ENCODE data around the gene TP53RK. TPM values are rescaled to one million over a fixed set of nuclear protein-coding genes. Genes with fewer than 3 reads are reported as not detected.

TP53RK gene
- total and polyA plus RNA-seq, 2 donors, result 13.1 to 22.9 TPM

DNA sequence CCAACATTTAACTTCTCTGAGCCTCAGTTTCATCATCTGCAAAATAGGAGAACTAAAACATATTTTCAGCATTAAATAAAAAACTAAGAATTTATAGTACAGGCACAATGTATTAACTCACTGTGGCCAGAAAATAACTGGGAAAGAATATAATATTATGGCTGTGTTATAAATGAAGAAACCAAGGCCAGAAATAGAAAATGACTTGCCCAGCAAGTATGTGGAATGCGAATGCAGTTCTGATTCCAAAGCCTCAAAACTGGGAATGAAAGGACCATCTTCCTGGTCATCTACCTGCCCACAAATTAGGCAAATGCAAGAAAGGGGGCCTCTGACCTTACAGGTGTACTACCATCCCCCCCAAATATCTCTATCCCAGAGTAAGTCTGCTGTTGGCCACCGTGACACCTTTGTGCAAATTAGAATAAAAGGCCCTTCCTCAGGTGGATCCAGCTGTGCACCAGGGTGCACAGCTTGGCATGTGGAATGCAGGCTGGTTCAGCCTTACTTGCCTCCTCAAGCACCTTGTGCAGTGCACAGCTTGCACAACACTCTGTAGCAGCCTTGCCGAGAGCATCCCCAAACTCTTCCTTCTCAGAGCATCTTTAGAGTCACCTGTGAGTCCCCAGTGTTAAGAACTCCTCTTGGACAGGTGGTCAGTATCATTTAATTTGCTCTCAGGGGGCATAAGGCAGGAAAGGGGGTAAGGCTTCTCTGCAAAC lies 42.4 kb downstream of the TP53RK start:
- H3K27ac ChIP-seq (ENCODE audit: low read depth in 1 of 2, low read length in 1 of 2), result no peak overlapping the region
- WGBS, result 94% methylated on average over 3 of the region's 3 CpGs
- no peak overlapping the region for H3K4me3 ChIP-seq (ENCODE audit: low read length in 2 of 2)
- no peak for DNase-seq (ENCODE audit: low read depth in 6 of 9, low spot score in 9 of 9)
- H3K9me3 ChIP-seq (ENCODE audit: control insufficient read depth in 2 of 2, insufficient read depth in 1 of 2, low read length in 1 of 2), result no peaks in the 10 kb centered on the region
- H3K27me3 ChIP-seq (ENCODE audit: control insufficient read depth in 2 of 2, insufficient read depth in 1 of 2, low read length in 1 of 2), result peaks cover 11 to 30% of the 10 kb centered on the region in 2 donors
- H3K36me3 ChIP-seq (ENCODE audit: control insufficient read depth in 2 of 2, insufficient read depth in 2 of 2, low read length in 1 of 2), result no peaks in the 10 kb centered on the region
- H3K4me1 ChIP-seq (ENCODE audit: control insufficient read depth in 2 of 2, insufficient read depth in 2 of 2, low read length in 2 of 2), result no peaks in the 10 kb centered on the region

DNA sequence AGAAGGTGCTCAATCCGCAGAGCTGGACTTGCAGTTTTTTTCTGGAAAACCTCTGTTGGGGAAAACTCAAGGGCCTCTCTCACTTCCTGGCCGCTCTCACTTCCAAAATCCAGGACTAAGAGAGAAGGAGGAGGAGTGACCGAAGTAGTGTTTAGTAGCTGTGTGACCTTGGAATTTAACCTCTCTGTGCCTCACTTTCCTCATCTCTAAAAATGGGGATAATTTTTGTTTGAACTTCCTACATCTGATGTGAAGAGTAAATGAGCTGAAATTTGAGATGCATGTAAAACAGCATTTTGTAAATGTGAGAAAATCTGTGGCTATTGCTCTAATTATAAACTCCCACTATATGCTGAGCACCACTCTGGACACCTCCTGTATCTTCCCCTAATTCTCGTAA lies 43.1 kb downstream of the TP53RK start:
- Histone ChIP-seq H3K36me3 (ENCODE audit: control insufficient read depth in 2 of 2, insufficient read depth in 2 of 2, low read length in 1 of 2) (no peaks in the 10 kb centered on the region), H3K4me1 (ENCODE audit: control insufficient read depth in 2 of 2, insufficient read depth in 2 of 2, low read length in 2 of 2) (no peaks in the 10 kb centered on the region), H3K4me3 (ENCODE audit: low read length in 2 of 2) (no peak overlapping the region), H3K27ac (ENCODE audit: low read depth in 1 of 2, low read length in 1 of 2) (no peak overlapping the region), H3K9me3 (ENCODE audit: control insufficient read depth in 2 of 2, insufficient read depth in 1 of 2, low read length in 1 of 2) (no peaks in the 10 kb centered on the region), H3K27me3 (ENCODE audit: control insufficient read depth in 2 of 2, insufficient read depth in 1 of 2, low read length in 1 of 2) (peaks cover 7 to 24% of the 10 kb centered on the region in 2 donors)
- WGBS, result 90% methylated on average over 4 of the region's 4 CpGs
- no peak for DNase-seq (ENCODE audit: low read depth in 6 of 9, low spot score in 9 of 9)

DNA sequence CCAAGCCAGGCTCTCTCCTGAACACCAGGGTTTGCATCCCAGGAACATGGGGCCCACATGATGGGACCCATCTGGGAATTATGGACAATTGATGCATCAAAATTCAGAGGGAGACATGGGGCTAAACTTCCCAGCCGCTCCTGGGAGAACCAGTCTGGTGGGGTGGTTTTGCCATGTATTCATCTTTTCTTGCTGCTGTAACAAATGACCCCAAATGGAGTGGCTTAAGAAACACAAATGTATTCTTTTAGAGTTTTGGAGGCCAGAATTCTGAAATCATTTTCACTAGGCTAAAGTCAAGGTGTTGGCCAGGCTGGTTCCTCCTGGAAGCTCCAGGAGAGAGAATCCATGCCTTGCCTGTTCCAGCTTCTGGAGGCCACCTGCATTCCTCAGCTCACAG lies 44.5 kb downstream of the TP53RK start:
- WGBS, result 93% methylated on average over 1 of the region's 1 CpG
- H3K9me3 ChIP-seq (ENCODE audit: control insufficient read depth in 2 of 2, insufficient read depth in 1 of 2, low read length in 1 of 2), result no peaks in the 10 kb centered on the region
- H3K27ac ChIP-seq (ENCODE audit: low read depth in 1 of 2, low read length in 1 of 2), result no peak overlapping the region
- no peak for DNase-seq (ENCODE audit: low read depth in 6 of 9, low spot score in 9 of 9)
- H3K4me1 ChIP-seq (ENCODE audit: control insufficient read depth in 2 of 2, insufficient read depth in 2 of 2, low read length in 2 of 2), result no peaks in the 10 kb centered on the region
- H3K27me3 ChIP-seq (ENCODE audit: control insufficient read depth in 2 of 2, insufficient read depth in 1 of 2, low read length in 1 of 2), result peaks cover 0 to 10% of the 10 kb centered on the region in 2 donors
- H3K36me3 ChIP-seq (ENCODE audit: control insufficient read depth in 2 of 2, insufficient read depth in 2 of 2, low read length in 1 of 2), result no peaks in the 10 kb centered on the region
- no peak overlapping the region for H3K4me3 ChIP-seq (ENCODE audit: low read length in 2 of 2)

DNA sequence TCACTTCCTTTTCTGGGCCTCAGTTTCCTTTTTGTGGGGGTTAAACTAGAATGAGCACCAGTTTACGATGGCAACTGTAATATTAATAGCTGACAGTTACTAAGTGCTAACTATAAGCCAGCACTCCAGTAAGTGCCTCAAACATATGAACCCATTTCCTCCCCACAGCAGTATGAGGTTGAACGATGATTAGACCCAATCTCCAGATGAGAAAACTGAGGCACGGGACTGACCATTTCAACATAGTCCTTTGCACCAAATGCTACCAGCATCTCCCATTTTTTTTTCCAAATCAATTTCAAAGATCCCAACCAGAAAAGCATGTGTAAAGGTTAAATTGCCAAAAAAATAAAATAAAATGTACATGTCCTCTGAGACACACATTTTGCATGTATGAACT lies 45.1 kb downstream of the TP53RK start:
- DNase-seq (ENCODE audit: low read depth in 6 of 9, low spot score in 9 of 9), result no peak
- WGBS, result 96% methylated on average over 3 of the region's 3 CpGs
- no peaks in the 10 kb centered on the region for H3K9me3 ChIP-seq (ENCODE audit: control insufficient read depth in 2 of 2, insufficient read depth in 1 of 2, low read length in 1 of 2)
- no peaks in the 10 kb centered on the region for H3K4me1 ChIP-seq (ENCODE audit: control insufficient read depth in 2 of 2, insufficient read depth in 2 of 2, low read length in 2 of 2)
- no peaks in the 10 kb centered on the region for H3K36me3 ChIP-seq (ENCODE audit: control insufficient read depth in 2 of 2, insufficient read depth in 2 of 2, low read length in 1 of 2)
- H3K4me3 ChIP-seq (ENCODE audit: low read length in 2 of 2), result no peak overlapping the region
- no peak overlapping the region for H3K27ac ChIP-seq (ENCODE audit: low read depth in 1 of 2, low read length in 1 of 2)
- peaks cover 0 to 5% of the 10 kb centered on the region in 2 donors for H3K27me3 ChIP-seq (ENCODE audit: control insufficient read depth in 2 of 2, insufficient read depth in 1 of 2, low read length in 1 of 2)

DNA sequence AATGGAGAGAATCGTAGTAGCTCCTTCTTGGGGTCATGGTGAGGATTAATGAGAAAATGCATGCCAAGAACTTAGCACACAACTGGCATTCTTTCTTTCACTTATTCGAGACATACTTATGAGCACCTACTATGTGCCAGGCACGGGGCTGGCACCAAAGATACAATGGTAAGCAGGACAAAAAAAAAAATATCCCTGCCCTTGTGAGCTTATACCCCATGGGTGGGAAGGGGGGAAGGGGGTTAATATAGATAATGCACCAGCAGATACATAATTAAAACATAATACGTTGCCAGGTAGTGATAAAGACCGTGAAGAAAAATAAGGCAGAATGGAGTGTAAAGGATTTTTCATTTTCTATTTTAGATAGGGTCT lies 46.3 kb downstream of the TP53RK start:
- WGBS, result 74% methylated on average over 5 of the region's 5 CpGs
- no peak overlapping the region for H3K4me3 ChIP-seq (ENCODE audit: low read length in 2 of 2)

DNA sequence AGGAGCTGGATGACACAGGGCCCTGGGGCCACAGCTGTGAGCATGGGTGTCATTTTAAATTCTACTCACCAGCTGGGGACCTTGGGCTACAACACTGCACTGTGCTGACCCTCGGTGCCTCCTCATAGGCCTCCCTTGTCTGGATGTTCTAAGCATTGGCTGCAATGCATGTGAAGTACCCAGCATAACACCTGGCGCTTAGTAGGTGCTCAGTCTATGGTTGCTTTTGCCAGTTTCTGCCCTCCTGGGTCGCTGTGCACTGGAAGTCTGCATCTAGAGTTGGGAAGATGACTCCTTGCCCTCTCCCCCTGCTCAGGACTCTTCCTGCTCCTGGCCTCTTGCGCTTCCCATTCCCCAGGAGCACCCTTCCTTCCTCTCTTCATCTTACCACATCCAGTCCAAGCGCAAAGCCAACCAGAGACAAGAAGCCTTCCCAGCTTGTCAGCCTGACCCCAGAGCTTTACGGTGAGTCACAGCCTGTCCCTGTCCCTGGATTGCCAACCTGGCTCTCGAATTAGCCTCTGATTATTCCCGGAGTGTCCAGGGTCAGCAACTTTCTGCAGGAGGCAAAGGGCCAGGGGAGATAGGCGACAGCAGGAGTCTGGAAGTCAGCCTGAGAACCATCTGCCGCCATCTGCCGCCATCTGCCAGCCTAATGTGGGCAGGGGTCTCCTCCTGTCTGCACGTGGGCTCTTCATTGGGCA lies 46.8 kb downstream of the TP53RK start:
- Histone ChIP-seq H3K9me3 (ENCODE audit: control insufficient read depth in 2 of 2, insufficient read depth in 1 of 2, low read length in 1 of 2) (no peaks in the 10 kb centered on the region), H3K4me3 (ENCODE audit: low read length in 2 of 2) (no peak overlapping the region), H3K27me3 (ENCODE audit: control insufficient read depth in 2 of 2, insufficient read depth in 1 of 2, low read length in 1 of 2) (no peaks in the 10 kb centered on the region), H3K4me1 (ENCODE audit: control insufficient read depth in 2 of 2, insufficient read depth in 2 of 2, low read length in 2 of 2) (no peaks in the 10 kb centered on the region), H3K27ac (ENCODE audit: low read depth in 1 of 2, low read length in 1 of 2) (no peak overlapping the region), H3K36me3 (ENCODE audit: control insufficient read depth in 2 of 2, insufficient read depth in 2 of 2, low read length in 1 of 2) (no peaks in the 10 kb centered on the region)
- no peak for DNase-seq (ENCODE audit: low read depth in 6 of 9, low spot score in 9 of 9)
- 92% methylated on average over 12 of the region's 12 CpGs for WGBS

More for the DNA sequence above, 46.3 kb downstream of the TP53RK start:
- H3K9me3 ChIP-seq (ENCODE audit: control insufficient read depth in 2 of 2, insufficient read depth in 1 of 2, low read length in 1 of 2), result no peaks in the 10 kb centered on the region
- H3K36me3 ChIP-seq (ENCODE audit: control insufficient read depth in 2 of 2, insufficient read depth in 2 of 2, low read length in 1 of 2), result no peaks in the 10 kb centered on the region
- no peaks in the 10 kb centered on the region for H3K27me3 ChIP-seq (ENCODE audit: control insufficient read depth in 2 of 2, insufficient read depth in 1 of 2, low read length in 1 of 2)
- H3K27ac ChIP-seq (ENCODE audit: low read depth in 1 of 2, low read length in 1 of 2), result no peak overlapping the region
- no peaks in the 10 kb centered on the region for H3K4me1 ChIP-seq (ENCODE audit: control insufficient read depth in 2 of 2, insufficient read depth in 2 of 2, low read length in 2 of 2)
- DNase-seq (ENCODE audit: low read depth in 6 of 9, low spot score in 9 of 9), result no peak

DNA sequence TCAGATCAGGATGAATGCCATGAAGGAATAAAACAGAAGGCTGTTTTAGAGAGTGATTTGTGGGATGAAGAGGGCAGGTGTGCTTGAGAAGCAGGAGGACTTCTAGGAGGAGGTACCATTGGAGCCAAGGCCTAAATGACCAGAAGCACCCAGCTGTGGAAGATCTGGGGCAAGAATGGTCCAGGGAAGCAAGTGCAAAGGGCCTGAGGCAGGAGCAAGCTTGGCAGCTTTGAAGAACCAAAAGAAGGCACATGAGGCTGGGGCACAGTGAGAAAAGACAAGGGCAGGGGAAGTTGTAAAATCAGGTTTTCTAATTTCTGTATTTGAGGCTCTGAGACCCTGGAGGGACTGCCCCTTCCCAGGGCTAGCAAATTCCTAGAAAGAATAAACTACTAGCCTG lies 47.8 kb downstream of the TP53RK start:
- Histone ChIP-seq H3K4me1 (ENCODE audit: control insufficient read depth in 2 of 2, insufficient read depth in 2 of 2, low read length in 2 of 2) (no peaks in the 10 kb centered on the region), H3K27me3 (ENCODE audit: control insufficient read depth in 2 of 2, insufficient read depth in 1 of 2, low read length in 1 of 2) (no peaks in the 10 kb centered on the region), H3K9me3 (ENCODE audit: control insufficient read depth in 2 of 2, insufficient read depth in 1 of 2, low read length in 1 of 2) (no peaks in the 10 kb centered on the region), H3K27ac (ENCODE audit: low read depth in 1 of 2, low read length in 1 of 2) (no peak overlapping the region), H3K36me3 (ENCODE audit: control insufficient read depth in 2 of 2, insufficient read depth in 2 of 2, low read length in 1 of 2) (no peaks in the 10 kb centered on the region), H3K4me3 (ENCODE audit: low read length in 2 of 2) (no peak overlapping the region)
- no peak for DNase-seq (ENCODE audit: low read depth in 6 of 9, low spot score in 9 of 9)

DNA sequence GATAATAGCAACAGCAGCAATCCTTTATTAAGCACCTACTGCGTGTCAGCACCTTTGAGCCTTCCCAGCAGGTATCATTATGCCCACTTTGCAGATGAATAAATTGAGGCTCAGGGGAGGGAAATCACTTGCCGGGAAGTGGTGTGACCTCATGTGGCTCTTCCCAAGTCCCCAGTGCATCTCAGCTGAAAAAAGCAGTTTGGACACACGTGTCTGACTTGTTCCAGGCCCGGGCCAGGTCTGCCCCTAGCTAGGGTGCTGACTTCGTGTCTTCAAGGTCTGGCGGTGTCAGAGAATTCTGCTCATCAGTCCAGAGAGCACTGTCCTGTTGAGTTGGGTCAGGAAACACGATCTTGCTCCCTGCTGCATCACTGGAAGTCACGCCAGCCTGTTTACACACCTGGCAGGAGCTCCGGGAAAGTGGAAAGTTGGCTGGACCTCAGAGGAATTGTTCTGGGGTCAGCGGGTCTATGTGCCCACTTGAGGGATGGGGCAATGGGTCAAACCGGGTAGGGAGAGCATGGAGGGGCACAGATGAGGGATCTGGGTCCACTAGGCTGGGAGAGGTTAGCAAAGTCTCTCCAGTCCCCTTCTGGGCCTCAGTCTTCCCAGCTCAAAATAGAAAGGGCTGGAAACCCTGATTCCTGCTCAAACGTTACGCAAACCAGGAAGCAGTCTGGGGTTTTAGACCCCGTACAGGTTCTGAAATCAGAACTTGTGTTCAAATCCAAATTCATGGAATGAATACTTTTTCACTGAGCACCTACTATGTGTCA lies 48.5 kb downstream of the TP53RK start:
- no peak for DNase-seq (ENCODE audit: low read depth in 6 of 9, low spot score in 9 of 9)
- Histone ChIP-seq H3K27ac (ENCODE audit: low read depth in 1 of 2, low read length in 1 of 2) (no peak overlapping the region), H3K27me3 (ENCODE audit: control insufficient read depth in 2 of 2, insufficient read depth in 1 of 2, low read length in 1 of 2) (no peaks in the 10 kb centered on the region), H3K4me1 (ENCODE audit: control insufficient read depth in 2 of 2, insufficient read depth in 2 of 2, low read length in 2 of 2) (no peaks in the 10 kb centered on the region), H3K9me3 (ENCODE audit: control insufficient read depth in 2 of 2, insufficient read depth in 1 of 2, low read length in 1 of 2) (no peaks in the 10 kb centered on the region), H3K36me3 (ENCODE audit: control insufficient read depth in 2 of 2, insufficient read depth in 2 of 2, low read length in 1 of 2) (no peaks in the 10 kb centered on the region), H3K4me3 (ENCODE audit: low read length in 2 of 2) (no peak overlapping the region)
- 75% methylated on average over 14 of the region's 14 CpGs for WGBS

DNA sequence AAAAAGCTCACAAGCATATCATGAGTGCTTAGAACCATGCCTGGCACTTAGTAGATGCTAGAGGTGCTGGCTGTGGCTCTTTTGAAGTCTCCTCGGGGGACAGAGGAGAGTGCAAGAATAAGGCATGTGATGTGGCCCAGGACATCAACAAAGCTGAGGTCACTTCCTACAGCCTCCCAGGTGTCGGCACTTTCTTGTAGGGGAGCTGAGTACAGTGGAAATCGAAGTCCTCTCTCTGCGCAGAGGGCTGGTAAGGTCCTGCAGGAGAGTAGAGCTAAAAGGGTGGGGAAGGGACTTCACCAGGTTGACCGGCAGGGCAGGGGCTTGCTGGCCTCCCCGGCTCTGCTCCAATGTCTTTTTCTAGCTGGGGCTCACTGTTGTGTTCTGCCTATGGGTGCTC lies 49.2 kb downstream of the TP53RK start:
- Histone ChIP-seq H3K27ac (ENCODE audit: low read depth in 1 of 2, low read length in 1 of 2) (no peak overlapping the region), H3K4me3 (ENCODE audit: low read length in 2 of 2) (no peak overlapping the region), H3K4me1 (ENCODE audit: control insufficient read depth in 2 of 2, insufficient read depth in 2 of 2, low read length in 2 of 2) (no peaks in the 10 kb centered on the region), H3K36me3 (ENCODE audit: control insufficient read depth in 2 of 2, insufficient read depth in 2 of 2, low read length in 1 of 2) (no peaks in the 10 kb centered on the region), H3K9me3 (ENCODE audit: control insufficient read depth in 2 of 2, insufficient read depth in 1 of 2, low read length in 1 of 2) (no peaks in the 10 kb centered on the region), H3K27me3 (ENCODE audit: control insufficient read depth in 2 of 2, insufficient read depth in 1 of 2, low read length in 1 of 2) (no peaks in the 10 kb centered on the region)
- no peak for DNase-seq (ENCODE audit: low read depth in 6 of 9, low spot score in 9 of 9)
- 85% methylated on average over 6 of the region's 6 CpGs for WGBS

All from thymus (tissue), 11 donors.